ENCODE measurements around the gene CPNE9.
A peak's percentile ranks its signal among the peaks of the same experiment; 100 is the strongest.

CPNE9 gene, protein sequence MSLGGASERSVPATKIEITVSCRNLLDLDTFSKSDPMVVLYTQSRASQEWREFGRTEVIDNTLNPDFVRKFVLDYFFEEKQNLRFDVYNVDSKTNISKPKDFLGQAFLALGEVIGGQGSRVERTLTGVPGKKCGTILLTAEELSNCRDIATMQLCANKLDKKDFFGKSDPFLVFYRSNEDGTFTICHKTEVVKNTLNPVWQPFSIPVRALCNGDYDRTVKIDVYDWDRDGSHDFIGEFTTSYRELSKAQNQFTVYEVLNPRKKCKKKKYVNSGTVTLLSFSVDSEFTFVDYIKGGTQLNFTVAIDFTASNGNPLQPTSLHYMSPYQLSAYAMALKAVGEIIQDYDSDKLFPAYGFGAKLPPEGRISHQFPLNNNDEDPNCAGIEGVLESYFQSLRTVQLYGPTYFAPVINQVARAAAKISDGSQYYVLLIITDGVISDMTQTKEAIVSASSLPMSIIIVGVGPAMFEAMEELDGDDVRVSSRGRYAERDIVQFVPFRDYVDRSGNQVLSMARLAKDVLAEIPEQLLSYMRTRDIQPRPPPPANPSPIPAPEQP

DNA sequence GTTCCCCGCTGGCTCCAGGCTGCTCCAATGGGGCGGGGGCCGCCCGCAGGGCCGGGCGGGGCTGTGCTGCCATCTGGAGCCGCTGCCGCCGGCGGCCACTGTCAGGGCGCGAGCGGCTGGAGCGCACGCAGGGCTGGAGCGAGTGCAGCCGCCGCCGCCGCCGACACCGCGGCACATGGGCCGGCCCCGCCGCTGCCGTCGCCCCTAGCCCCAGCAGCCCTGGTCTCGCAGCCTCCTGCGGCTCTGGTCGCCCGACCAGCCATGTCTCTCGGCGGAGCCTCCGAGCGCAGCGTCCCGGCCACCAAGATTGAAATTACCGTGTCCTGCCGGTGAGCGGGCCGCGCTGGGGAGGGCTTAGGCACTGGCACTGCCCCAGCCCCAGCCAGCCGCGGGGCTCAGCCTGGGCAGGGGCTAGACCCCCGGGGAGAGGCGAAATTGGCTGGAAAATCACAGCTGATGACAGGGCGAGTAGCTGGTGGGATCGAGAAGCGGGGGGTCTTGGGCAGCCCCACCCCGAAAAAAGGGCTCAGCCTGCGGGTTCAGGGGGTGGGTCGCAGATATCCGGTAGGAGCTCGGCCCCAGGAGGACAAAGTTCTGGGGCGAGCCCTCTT is at the start of gene CPNE9:
TSS of gene CPNE9 (plus strand) at position 98 of the 611 bp plus-strand sequence. CDS start at position 262, 164 bp downstream.
- H3K4me3 ChIP-seq (ENCODE audit: low read depth, low read length) = peak within 1 kb of the TSS; percentile 74
- no peaks in the 10 kb centered on the region for H3K4me1 ChIP-seq (ENCODE audit: control insufficient read depth, insufficient read depth, low read length)
- H3K9me3 ChIP-seq (ENCODE audit: control insufficient read depth, insufficient read depth, low read length) = no peaks in the 10 kb centered on the region
- H3K36me3 ChIP-seq (ENCODE audit: control insufficient read depth, insufficient read depth, low read length) = peaks cover 4% of the 10 kb centered on the region
- H3K27me3 ChIP-seq (ENCODE audit: control insufficient read depth, insufficient read depth, low read length) = peaks cover 10% of the 10 kb centered on the region
- no peak within 1 kb of the TSS for H3K9ac ChIP-seq (ENCODE audit: low read depth, low read length)

DNA sequence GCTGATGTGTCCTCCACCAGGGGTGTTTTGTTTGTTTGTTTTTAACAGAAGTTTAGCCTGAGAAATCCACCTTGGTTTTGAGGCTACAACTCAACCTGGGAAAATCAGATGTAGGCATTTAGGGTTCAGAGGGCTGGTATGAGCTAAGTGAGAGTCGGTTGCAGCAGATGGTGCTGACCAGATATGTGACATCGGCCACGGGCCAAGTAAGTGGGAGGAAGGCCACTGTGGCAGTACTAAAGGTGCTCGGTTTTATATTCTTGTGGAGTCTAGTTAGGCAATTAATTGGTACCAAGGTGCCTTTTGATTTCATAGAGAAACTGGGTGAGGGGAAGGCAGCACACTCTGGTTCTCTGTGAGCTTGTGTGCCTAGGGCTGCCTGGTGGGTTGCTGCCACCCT is 43.8 kb upstream of the CPNE9 start:
- no peaks in the 10 kb centered on the region for H3K27me3 ChIP-seq (ENCODE audit: control insufficient read depth, insufficient read depth, low read length)
- H3K9ac ChIP-seq (ENCODE audit: low read depth, low read length) = no peak overlapping the region
- H3K9me3 ChIP-seq (ENCODE audit: control insufficient read depth, insufficient read depth, low read length) = no peaks in the 10 kb centered on the region
- H3K4me1 ChIP-seq (ENCODE audit: control insufficient read depth, insufficient read depth, low read length) = no peaks in the 10 kb centered on the region
- peaks cover 21% of the 10 kb centered on the region for H3K36me3 ChIP-seq (ENCODE audit: control insufficient read depth, insufficient read depth, low read length)
- H3K4me3 ChIP-seq (ENCODE audit: low read depth, low read length) = no peak overlapping the region

DNA sequence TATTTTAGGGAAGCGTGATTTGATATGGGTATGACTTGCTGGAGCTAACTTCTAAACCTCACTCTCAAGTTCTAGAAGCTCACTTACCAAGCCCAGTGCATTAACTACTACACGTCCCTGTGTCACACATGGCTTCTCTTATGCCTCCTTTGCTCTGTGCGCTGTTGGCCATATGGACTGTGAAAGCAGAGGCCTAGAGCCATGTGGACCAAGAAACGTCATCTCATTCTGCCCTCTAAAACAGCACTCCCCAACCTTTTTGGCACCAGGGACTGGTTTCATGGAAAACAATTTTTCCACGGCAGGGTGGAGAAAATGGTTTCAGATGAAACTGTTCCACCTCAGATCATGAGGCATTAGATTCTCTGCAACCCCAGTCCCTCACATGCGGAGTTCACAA is 42.7 kb upstream of the CPNE9 start:
- peaks cover 21% of the 10 kb centered on the region for H3K36me3 ChIP-seq (ENCODE audit: control insufficient read depth, insufficient read depth, low read length)
- no peaks in the 10 kb centered on the region for H3K9me3 ChIP-seq (ENCODE audit: control insufficient read depth, insufficient read depth, low read length)

DNA sequence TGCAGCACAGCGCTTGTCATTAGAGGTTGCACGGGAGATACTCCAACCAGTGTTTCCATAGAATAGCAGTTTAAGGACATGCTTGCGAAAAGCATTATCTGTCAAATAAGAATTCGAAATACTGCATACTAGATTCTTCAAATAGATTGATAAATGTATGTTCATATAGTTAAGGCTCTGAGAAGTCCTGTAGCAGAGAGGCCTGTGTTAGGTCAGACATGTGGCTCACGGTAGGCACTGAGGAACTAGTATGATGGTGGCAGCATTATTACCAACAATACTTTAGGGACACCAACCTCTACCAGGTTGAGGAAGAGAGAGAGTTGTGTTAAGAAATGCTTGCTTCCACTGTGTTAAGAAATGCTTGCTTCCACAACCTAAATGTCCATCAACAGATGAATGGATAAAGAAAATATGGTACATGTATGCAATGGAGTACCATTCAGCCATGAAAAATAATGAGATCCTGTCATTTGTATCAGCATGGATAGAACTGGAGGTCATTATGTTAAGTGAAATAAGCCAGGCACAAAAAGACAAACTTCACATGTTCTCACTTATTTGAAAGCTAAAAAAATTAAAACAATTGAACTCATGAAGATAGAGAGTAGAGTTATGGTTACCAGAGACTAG is 39.4 kb upstream of the CPNE9 start:
- Histone ChIP-seq H3K4me3 (ENCODE audit: low read depth, low read length) (no peak overlapping the region), H3K27me3 (ENCODE audit: control insufficient read depth, insufficient read depth, low read length) (no peaks in the 10 kb centered on the region), H3K9ac (ENCODE audit: low read depth, low read length) (no peak overlapping the region), H3K4me1 (ENCODE audit: control insufficient read depth, insufficient read depth, low read length) (no peaks in the 10 kb centered on the region), H3K9me3 (ENCODE audit: control insufficient read depth, insufficient read depth, low read length) (no peaks in the 10 kb centered on the region), H3K36me3 (ENCODE audit: control insufficient read depth, insufficient read depth, low read length) (peaks cover 27% of the 10 kb centered on the region)

More for the DNA sequence above, 42.7 kb upstream of the CPNE9 start:
- no peak overlapping the region for H3K9ac ChIP-seq (ENCODE audit: low read depth, low read length)
- H3K4me3 ChIP-seq (ENCODE audit: low read depth, low read length) = no peak overlapping the region
- H3K4me1 ChIP-seq (ENCODE audit: control insufficient read depth, insufficient read depth, low read length) = no peaks in the 10 kb centered on the region
- no peaks in the 10 kb centered on the region for H3K27me3 ChIP-seq (ENCODE audit: control insufficient read depth, insufficient read depth, low read length)

DNA sequence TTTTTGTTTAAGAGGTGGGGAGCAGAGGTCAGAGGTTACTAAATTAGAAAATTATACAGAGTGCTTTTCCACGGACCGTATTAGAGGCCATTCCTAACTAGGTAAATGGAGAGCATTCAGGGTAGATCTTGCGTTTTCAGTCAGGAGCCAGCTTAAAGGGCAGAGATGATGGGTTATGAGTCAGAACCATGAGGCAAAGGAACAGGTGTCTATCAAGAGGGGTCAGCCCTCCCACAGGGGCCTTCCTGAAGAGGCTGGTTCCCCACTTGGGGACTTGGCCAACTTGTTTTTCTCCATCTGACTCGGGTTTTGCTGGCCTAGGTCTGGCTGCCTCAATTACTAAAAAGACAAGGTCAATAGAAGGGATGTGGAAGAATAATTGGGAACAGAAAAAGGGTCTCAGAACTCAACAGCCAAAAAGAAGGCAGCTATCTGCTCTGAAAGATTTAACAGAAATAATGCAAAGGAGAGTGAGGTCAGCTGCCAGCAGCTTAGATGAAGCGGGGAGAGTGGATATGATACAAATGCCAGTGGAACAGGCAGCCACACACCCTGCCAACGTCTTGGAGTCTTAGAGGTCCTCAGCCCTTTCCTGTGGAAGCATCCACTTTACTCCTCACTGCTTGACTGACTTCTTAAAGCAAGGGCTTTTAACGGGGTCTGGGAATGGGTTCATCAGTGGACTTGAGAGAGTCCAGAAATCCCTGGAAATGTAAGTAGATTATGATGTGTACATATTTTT is 36.8 kb upstream of the CPNE9 start:
- Histone ChIP-seq H3K27me3 (ENCODE audit: control insufficient read depth, insufficient read depth, low read length) (no peaks in the 10 kb centered on the region), H3K9ac (ENCODE audit: low read depth, low read length) (no peak overlapping the region), H3K4me1 (ENCODE audit: control insufficient read depth, insufficient read depth, low read length) (no peaks in the 10 kb centered on the region), H3K9me3 (ENCODE audit: control insufficient read depth, insufficient read depth, low read length) (no peaks in the 10 kb centered on the region), H3K4me3 (ENCODE audit: low read depth, low read length) (no peak overlapping the region), H3K36me3 (ENCODE audit: control insufficient read depth, insufficient read depth, low read length) (peaks cover 35% of the 10 kb centered on the region)

DNA sequence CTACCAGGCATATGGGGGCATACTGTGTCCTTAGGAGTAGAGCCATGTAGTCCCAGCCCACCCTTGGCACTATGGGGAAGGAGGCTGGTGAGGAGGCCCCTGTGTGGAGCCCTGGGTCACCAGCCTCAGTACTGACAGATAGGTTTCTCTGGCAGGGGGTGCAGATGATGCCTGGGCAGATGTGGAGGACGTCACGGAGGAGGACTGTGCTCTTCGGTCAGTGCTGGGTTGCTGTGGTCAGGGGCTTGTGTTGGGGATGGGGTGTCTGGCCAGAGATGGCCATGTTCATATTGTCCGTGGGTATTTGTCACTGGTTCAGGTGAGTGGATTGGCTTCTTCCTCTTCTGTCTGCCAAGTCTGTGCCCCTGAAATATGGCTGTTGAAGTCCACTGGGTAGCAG is 34.4 kb upstream of the CPNE9 start:
- no peak overlapping the region for H3K4me3 ChIP-seq (ENCODE audit: low read depth, low read length)
- no peaks in the 10 kb centered on the region for H3K9me3 ChIP-seq (ENCODE audit: control insufficient read depth, insufficient read depth, low read length)
- H3K9ac ChIP-seq (ENCODE audit: low read depth, low read length) = no peak overlapping the region
- no peaks in the 10 kb centered on the region for H3K4me1 ChIP-seq (ENCODE audit: control insufficient read depth, insufficient read depth, low read length)
- no peaks in the 10 kb centered on the region for H3K27me3 ChIP-seq (ENCODE audit: control insufficient read depth, insufficient read depth, low read length)
- H3K36me3 ChIP-seq (ENCODE audit: control insufficient read depth, insufficient read depth, low read length) = peaks cover 41% of the 10 kb centered on the region

DNA sequence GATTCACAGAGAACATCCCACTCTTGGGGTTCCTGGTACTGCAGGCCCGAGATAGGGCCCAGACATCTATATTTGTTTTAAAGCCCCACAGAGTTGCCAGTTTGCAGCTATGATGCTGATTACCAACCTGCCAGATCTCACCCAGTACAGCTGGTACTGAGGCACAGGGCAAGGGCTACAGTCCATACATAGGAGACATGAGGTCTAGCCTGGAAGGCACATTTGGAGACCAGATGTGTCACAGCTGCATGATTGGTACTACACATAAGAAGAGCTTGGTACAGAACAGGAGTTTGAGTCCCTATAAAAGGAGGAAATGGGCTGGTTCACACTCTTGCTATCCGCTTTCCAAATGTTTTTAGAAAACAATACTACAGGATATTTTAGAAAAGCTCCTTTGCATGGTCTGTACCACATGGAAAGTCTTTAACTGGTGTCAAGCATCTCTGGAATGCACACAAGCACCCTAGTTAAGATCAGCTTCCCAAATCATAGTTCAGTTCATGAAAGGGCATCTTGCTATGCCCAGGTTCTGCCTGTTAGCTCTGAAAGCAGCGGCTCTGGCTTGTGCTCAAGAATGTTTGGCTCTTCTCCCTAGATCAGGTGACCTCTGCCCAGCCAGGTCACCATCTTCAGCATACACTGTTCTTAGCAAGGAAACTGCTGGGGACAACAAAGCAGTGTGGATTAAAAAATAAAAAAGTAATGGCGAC is 33.8 kb upstream of the CPNE9 start:
- Histone ChIP-seq H3K9ac (ENCODE audit: low read depth, low read length) (no peak overlapping the region), H3K27me3 (ENCODE audit: control insufficient read depth, insufficient read depth, low read length) (no peaks in the 10 kb centered on the region), H3K4me1 (ENCODE audit: control insufficient read depth, insufficient read depth, low read length) (no peaks in the 10 kb centered on the region), H3K36me3 (ENCODE audit: control insufficient read depth, insufficient read depth, low read length) (peaks cover 37% of the 10 kb centered on the region), H3K4me3 (ENCODE audit: low read depth, low read length) (no peak overlapping the region), H3K9me3 (ENCODE audit: control insufficient read depth, insufficient read depth, low read length) (no peaks in the 10 kb centered on the region)

DNA sequence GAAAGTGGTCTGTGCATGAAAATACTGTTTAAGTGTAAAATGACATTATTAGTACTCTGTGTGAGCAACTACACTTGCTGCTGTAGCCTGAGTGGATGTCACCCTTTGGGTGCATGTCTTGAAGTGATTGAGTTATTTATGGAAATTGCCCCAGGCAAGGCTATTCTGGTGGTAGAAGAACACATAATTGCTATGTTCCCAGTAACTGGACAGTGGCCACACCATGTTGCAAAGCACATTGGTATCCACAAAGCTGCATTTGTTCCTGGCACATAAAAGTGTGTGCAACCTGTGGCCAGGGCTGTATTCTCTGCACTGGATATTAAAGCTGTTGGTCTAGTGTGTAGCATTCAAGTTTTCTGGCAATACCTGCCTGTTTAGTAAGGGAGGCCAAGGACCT is 30.6 kb upstream of the CPNE9 start:
- H3K36me3 ChIP-seq (ENCODE audit: control insufficient read depth, insufficient read depth, low read length) = peaks cover 44% of the 10 kb centered on the region
- no peaks in the 10 kb centered on the region for H3K4me1 ChIP-seq (ENCODE audit: control insufficient read depth, insufficient read depth, low read length)
- no peaks in the 10 kb centered on the region for H3K9me3 ChIP-seq (ENCODE audit: control insufficient read depth, insufficient read depth, low read length)
- H3K4me3 ChIP-seq (ENCODE audit: low read depth, low read length) = no peak overlapping the region
- no peak overlapping the region for H3K9ac ChIP-seq (ENCODE audit: low read depth, low read length)
- no peaks in the 10 kb centered on the region for H3K27me3 ChIP-seq (ENCODE audit: control insufficient read depth, insufficient read depth, low read length)

DNA sequence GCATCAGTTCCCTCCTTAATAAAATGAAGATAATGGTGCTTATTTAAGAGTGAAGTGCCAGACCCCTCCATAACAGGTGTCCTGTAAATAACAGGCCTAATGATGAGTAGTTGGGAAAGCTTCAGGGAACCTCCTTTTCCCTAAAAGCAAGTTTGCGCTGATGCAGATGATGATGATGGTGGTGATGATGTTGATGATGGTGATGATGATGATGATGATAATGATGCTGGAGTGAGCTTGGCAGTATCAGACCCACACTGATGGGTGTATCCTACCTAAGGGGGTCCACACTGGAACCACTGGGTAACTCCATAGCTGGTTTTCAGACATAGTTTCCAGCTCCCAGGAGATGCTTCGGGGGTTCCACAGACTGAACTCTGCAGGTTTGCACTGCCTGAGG is 29.9 kb upstream of the CPNE9 start:
- Histone ChIP-seq H3K9me3 (ENCODE audit: control insufficient read depth, insufficient read depth, low read length) (no peaks in the 10 kb centered on the region), H3K36me3 (ENCODE audit: control insufficient read depth, insufficient read depth, low read length) (peaks cover 47% of the 10 kb centered on the region), H3K4me3 (ENCODE audit: low read depth, low read length) (no peak overlapping the region), H3K4me1 (ENCODE audit: control insufficient read depth, insufficient read depth, low read length) (no peaks in the 10 kb centered on the region), H3K27me3 (ENCODE audit: control insufficient read depth, insufficient read depth, low read length) (no peaks in the 10 kb centered on the region), H3K9ac (ENCODE audit: low read depth, low read length) (no peak overlapping the region)

DNA sequence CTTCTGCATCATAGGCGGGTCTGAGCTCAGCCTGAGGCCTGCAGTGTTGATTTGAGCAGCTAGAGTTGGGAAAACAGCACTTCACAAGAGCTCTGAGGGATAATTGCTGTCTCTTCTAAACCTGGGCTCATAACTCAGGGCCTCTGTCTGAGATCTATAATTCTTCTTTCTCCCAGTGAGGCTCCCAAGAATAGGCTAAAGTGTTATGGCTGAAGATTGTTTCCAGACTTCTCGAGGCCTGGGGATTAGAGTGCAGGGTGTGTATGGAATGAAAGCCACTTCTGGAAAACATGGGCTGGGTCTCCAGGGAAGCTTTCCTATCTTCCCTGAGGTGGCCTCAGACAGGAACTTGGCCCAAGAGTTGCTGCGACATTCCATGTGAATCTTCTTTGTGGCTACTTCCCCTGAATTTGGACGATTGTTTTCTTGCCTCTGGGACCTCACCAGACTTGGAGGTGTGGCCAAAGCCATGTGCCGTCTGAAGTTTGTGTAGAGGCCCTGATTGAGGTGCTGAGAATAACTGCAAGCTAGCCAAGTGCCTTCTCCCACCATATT is 27.8 kb upstream of the CPNE9 start:
- peaks cover 51% of the 10 kb centered on the region for H3K36me3 ChIP-seq (ENCODE audit: control insufficient read depth, insufficient read depth, low read length)
- no peak overlapping the region for H3K4me3 ChIP-seq (ENCODE audit: low read depth, low read length)
- H3K4me1 ChIP-seq (ENCODE audit: control insufficient read depth, insufficient read depth, low read length) = no peaks in the 10 kb centered on the region
- no peaks in the 10 kb centered on the region for H3K9me3 ChIP-seq (ENCODE audit: control insufficient read depth, insufficient read depth, low read length)
- no peak overlapping the region for H3K9ac ChIP-seq (ENCODE audit: low read depth, low read length)
- no peaks in the 10 kb centered on the region for H3K27me3 ChIP-seq (ENCODE audit: control insufficient read depth, insufficient read depth, low read length)

DNA sequence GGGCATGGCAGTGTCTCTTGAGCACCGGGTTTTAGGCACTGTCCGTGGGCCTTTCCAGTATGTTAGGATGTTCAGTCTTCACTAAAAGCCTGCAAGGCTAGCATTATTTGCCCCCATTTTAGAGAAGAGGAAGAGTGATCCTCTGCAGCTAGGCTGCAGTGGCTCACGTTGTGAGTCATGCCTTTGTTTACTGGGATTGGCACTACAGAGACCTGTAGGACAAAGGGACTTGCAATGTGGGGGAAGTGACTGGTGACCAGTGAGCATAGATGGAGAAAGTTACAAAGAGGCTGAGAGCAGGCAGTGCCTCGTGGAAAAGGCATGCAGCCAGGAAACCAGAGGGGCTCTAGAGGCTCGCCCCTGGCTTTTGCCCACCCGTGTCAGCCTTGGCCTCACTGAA is 26.8 kb upstream of the CPNE9 start:
- no peak overlapping the region for H3K4me3 ChIP-seq (ENCODE audit: low read depth, low read length)
- no peaks in the 10 kb centered on the region for H3K4me1 ChIP-seq (ENCODE audit: control insufficient read depth, insufficient read depth, low read length)
- peaks cover 49% of the 10 kb centered on the region for H3K36me3 ChIP-seq (ENCODE audit: control insufficient read depth, insufficient read depth, low read length)
- no peaks in the 10 kb centered on the region for H3K9me3 ChIP-seq (ENCODE audit: control insufficient read depth, insufficient read depth, low read length)
- H3K9ac ChIP-seq (ENCODE audit: low read depth, low read length) = no peak overlapping the region
- H3K27me3 ChIP-seq (ENCODE audit: control insufficient read depth, insufficient read depth, low read length) = no peaks in the 10 kb centered on the region
